ENCODE measurements around the gene RAX. TPM values are rescaled to one million over a fixed set of nuclear protein-coding genes. Genes with fewer than 3 reads are reported as not detected.

The RAX gene
- total RNA-seq, 1 experiment from 2014 or later, result not detected

DNA sequence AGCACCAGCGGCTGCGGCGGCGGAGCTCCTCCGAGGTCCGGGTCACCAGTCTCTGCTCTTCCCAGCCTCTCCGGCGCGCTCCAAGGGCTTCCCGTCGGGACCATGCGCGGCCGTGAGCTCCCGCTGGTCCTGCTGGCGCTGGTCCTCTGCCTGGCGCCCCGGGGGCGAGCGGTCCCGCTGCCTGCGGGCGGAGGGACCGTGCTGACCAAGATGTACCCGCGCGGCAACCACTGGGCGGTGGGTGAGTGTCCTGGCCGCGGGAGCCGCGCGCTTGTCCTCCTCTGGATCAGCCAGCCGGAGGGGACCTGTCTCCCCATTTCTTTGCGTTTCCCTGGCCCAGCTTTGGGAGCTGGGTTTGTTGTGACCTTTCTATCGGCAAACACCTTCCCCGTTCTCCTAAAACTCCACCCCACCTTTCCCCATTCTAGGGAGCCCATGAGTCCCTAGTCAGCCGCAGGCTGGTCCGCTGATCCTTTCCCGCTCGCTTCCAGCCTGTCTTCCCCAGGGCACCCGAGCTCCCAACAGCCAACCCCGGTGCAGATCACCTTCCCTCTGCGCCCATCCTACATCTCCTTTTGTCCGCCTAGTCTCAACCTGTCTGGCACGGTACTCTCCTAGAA lies 53.0 kb downstream of the RAX start:
- Histone ChIP-seq H3K4me1 (ENCODE audit: control insufficient read depth, insufficient read depth, low read length) (no peaks in the 10 kb centered on the region; the same call in 1 of the 2 replicates), H3K4me3 (ENCODE audit: low read depth in 2 of 2, low read length in 2 of 2) (no peak overlapping the region), H3K27ac (ENCODE audit: low read length) (no peak overlapping the region), H3K9me3 (ENCODE audit: control insufficient read depth, insufficient read depth, low read depth, low read length) (no peaks in the 10 kb centered on the region), H3K27me3 (ENCODE audit: control insufficient read depth, insufficient read depth, low read length) (peaks cover 4% of the 10 kb centered on the region; the same call in 1 of the 2 replicates), H3K36me3 (ENCODE audit: control insufficient read depth, insufficient read depth, low read length) (no peaks in the 10 kb centered on the region)
- intact Hi-C loops (cut with micrococcal nuclease; ENCODE audit: unreplicated experiment) (no loop called here), in situ Hi-C loops (cut with HindIII; ENCODE audit: low pct_unique_long_range_greater_than_20kb, low sequenced_read_pairs) (no loop called here)
- no peak for TF ChIP-seq POLR2AphosphoS5 (IDR thresholded peaks at IDR 0.05; ENCODE audit: low read depth, low read length)
- TF ChIP-seq SIN3A (IDR thresholded peaks at IDR 0.05; ENCODE audit: borderline replicate concordance, insufficient read depth, low read depth, low read length), result no peak
- TF ChIP-seq, protein P1, sequence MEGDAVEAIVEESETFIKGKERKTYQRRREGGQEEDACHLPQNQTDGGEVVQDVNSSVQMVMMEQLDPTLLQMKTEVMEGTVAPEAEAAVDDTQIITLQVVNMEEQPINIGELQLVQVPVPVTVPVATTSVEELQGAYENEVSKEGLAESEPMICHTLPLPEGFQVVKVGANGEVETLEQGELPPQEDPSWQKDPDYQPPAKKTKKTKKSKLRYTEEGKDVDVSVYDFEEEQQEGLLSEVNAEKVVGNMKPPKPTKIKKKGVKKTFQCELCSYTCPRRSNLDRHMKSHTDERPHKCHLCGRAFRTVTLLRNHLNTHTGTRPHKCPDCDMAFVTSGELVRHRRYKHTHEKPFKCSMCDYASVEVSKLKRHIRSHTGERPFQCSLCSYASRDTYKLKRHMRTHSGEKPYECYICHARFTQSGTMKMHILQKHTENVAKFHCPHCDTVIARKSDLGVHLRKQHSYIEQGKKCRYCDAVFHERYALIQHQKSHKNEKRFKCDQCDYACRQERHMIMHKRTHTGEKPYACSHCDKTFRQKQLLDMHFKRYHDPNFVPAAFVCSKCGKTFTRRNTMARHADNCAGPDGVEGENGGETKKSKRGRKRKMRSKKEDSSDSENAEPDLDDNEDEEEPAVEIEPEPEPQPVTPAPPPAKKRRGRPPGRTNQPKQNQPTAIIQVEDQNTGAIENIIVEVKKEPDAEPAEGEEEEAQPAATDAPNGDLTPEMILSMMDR (IDR thresholded peaks at IDR 0.05), result no peak
- no peak for TF ChIP-seq TCF7L2 (IDR thresholded peaks at IDR 0.05; ENCODE audit: low read depth, low read length)
- TF ChIP-seq, protein P2, sequence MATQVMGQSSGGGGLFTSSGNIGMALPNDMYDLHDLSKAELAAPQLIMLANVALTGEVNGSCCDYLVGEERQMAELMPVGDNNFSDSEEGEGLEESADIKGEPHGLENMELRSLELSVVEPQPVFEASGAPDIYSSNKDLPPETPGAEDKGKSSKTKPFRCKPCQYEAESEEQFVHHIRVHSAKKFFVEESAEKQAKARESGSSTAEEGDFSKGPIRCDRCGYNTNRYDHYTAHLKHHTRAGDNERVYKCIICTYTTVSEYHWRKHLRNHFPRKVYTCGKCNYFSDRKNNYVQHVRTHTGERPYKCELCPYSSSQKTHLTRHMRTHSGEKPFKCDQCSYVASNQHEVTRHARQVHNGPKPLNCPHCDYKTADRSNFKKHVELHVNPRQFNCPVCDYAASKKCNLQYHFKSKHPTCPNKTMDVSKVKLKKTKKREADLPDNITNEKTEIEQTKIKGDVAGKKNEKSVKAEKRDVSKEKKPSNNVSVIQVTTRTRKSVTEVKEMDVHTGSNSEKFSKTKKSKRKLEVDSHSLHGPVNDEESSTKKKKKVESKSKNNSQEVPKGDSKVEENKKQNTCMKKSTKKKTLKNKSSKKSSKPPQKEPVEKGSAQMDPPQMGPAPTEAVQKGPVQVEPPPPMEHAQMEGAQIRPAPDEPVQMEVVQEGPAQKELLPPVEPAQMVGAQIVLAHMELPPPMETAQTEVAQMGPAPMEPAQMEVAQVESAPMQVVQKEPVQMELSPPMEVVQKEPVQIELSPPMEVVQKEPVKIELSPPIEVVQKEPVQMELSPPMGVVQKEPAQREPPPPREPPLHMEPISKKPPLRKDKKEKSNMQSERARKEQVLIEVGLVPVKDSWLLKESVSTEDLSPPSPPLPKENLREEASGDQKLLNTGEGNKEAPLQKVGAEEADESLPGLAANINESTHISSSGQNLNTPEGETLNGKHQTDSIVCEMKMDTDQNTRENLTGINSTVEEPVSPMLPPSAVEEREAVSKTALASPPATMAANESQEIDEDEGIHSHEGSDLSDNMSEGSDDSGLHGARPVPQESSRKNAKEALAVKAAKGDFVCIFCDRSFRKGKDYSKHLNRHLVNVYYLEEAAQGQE (IDR thresholded peaks at IDR 0.05; ENCODE audit: insufficient read depth in 1 of 2, low read depth in 2 of 2, low read length in 1 of 2), result no peak
- ChIA-PET POLR2A (no interaction called here), CTCF (no interaction called here)
- DNase-seq (ENCODE audit: low read depth, low spot score), result no peak
- peak; percentile 51; the same call in 1 of the 2 replicates for ATAC-seq
- BruUV-seq (replicated peaks), result no TSS peak

DNA sequence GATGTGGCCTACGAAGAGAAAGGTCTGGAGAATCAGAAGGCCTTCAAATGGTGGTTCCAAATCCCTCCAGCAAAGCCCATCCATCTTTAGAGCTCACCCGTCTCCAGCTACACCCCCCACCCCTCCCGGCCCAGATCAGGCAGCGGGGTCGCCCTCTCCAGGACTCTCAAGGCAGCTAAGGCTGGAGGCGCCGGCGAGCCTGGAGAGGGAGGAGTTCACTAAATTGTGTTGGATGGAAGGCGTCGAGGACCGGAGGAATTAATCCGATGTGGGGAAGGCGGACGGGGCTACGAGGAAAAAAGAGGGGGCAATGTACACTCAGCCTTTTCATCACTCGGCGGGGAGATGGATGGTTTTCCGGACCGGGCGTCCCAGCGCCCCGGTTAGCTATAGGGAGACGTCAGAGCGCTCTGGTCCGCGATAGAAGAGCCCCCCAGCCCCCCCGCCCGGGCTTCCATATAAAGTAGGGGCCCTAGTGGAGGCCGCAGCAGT lies 53.5 kb downstream of the RAX start, which contains the start of gene GRP:
GRP (plus strand) TSS at position 487 of the 492 bp plus-strand sequence. CDS start 108 bp downstream, outside the sequence.
- H3K4me1 ChIP-seq (ENCODE audit: control insufficient read depth, insufficient read depth, low read length), result no peaks in the 10 kb centered on the region; the same call in 1 of the 2 replicates
- no peak for ATAC-seq
- ChIA-PET CTCF (no interaction called here), POLR2A (no interaction called here)
- intact Hi-C loops (cut with micrococcal nuclease; ENCODE audit: unreplicated experiment), result no loop called here
- in situ Hi-C loops (cut with HindIII; ENCODE audit: low pct_unique_long_range_greater_than_20kb, low sequenced_read_pairs), result no loop called here
- H3K4me3 ChIP-seq (ENCODE audit: low read depth in 2 of 2, low read length in 2 of 2), result no peak within 1 kb of the TSS
- no peak for DNase-seq (ENCODE audit: low read depth, low spot score)
- TF ChIP-seq, protein P1 (IDR thresholded peaks at IDR 0.05), result no peak
- TF ChIP-seq, protein P2 (IDR thresholded peaks at IDR 0.05; ENCODE audit: insufficient read depth in 1 of 2, low read depth in 2 of 2, low read length in 1 of 2), result no peak
- TF ChIP-seq POLR2AphosphoS5 (IDR thresholded peaks at IDR 0.05; ENCODE audit: low read depth, low read length), result no peak
- TF ChIP-seq TCF7L2 (IDR thresholded peaks at IDR 0.05; ENCODE audit: low read depth, low read length), result no peak
- TF ChIP-seq SIN3A (IDR thresholded peaks at IDR 0.05; ENCODE audit: borderline replicate concordance, insufficient read depth, low read depth, low read length), result no peak
- peaks cover 4% of the 10 kb centered on the region; the same call in 1 of the 2 replicates for H3K27me3 ChIP-seq (ENCODE audit: control insufficient read depth, insufficient read depth, low read length)
- no peaks in the 10 kb centered on the region for H3K9me3 ChIP-seq (ENCODE audit: control insufficient read depth, insufficient read depth, low read depth, low read length)
- no peak within 1 kb of the TSS for H3K27ac ChIP-seq (ENCODE audit: low read length)
- no TSS peak for BruUV-seq (replicated peaks)
- no peaks in the 10 kb centered on the region for H3K36me3 ChIP-seq (ENCODE audit: control insufficient read depth, insufficient read depth, low read length)
